ENCODE data around the gene CDC25B. TPM values are rescaled to one million over a fixed set of nuclear protein-coding genes. Genes with fewer than 3 reads are reported as not detected.

The CDC25B gene
- total RNA-seq, 1 experiment from 2014 or later = 223 TPM

DNA sequence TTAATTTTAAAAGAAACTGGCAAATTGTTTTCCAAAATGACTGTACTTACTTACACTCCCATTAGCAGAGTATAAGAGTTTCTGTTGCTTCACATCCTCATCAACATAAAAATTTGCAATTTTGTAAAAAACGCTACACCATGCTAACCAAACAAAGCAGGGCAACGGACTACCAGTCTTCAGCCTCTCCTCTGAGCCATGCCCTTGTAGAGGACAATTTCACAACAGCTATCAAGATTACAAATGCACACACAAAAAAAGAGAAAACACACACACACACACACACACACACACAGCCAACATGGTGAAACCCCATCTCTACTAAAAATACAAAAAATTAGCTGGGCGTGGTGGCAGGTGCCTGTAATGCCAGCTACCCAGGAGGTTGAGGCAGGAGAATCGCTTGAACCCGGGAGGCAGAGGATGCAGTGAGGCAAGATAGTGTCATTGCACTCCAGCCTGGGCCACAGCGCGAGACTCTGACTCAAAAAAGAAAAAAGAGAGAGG is 24.5 kb upstream of the CDC25B start:
- Histone ChIP-seq H3K9me3 (ENCODE audit: control insufficient read depth in 1 of 2, insufficient read depth in 1 of 2, low read depth in 1 of 2, low read length in 2 of 2) (peaks cover 0 to 4% of the 10 kb centered on the region in 2 experiments; a peak in 1 of 4 replicates), H3K27me3 (ENCODE audit: insufficient read depth, low read length) (no peaks in the 10 kb centered on the region), H3K4me3 (replicated peaks in 1 of 2; ENCODE audit: low read depth in 1 of 2, low read length in 2 of 2) (no peak overlapping the region), H3K4me2 (ENCODE audit: low read length) (no peak overlapping the region), H4K20me1 (ENCODE audit: insufficient read depth) (no peaks in the 10 kb centered on the region), H3K4me1 (ENCODE audit: control insufficient read depth in 1 of 2, insufficient read depth in 2 of 2, low read length in 2 of 2) (peaks cover 10 to 28% of the 10 kb centered on the region in 2 experiments), H3K79me2 (ENCODE audit: insufficient read depth, low read length) (peaks cover 8% of the 10 kb centered on the region), H3K27ac (ENCODE audit: low read depth, low read length) (no peak overlapping the region), H3K36me3 (ENCODE audit: control insufficient read depth in 1 of 2, insufficient read depth in 2 of 2, low read length in 2 of 2) (no peaks in the 10 kb centered on the region), H3K9me2 (ENCODE audit: insufficient read depth) (no peaks in the 10 kb centered on the region), H2AFZ (ENCODE audit: low read depth, low read length, poor library complexity, severe bottlenecking) (no peak overlapping the region), H3K9ac (ENCODE audit: low read length) (no peak overlapping the region)
- no peak for ATAC-seq
- RAD21 ChIA-PET (ENCODE audit: low non-redundant PET in 1 of 2, low total read pairs in 2 of 2, uncharacterized antibody in 2 of 2, unreplicated experiment in 2 of 2) = interaction anchor here in 1 of 2 experiments (0.6 kb wide), 1 partner anchor 314 kb away, joined by 4 read pairs; no protein-coding TSS in a partner anchor
- CTCF ChIA-PET = interaction anchor here (1.4 to 1.8 kb wide), 2 partner anchors 9 to 15 kb away, joined by 4 read pairs; partner anchors contain the start of genes CENPB and SPEF1
- POLR2A ChIA-PET = no interaction called here
- intact Hi-C loops (cut with micrococcal nuclease) = no loop called here
- no peak for TF ChIP-seq EZH2 (IDR thresholded peaks at IDR 0.05)
- no peak for TF ChIP-seq EGR1 (IDR thresholded peaks at IDR 0.05; ENCODE audit: low read depth)
- TF ChIP-seq, protein P1, sequence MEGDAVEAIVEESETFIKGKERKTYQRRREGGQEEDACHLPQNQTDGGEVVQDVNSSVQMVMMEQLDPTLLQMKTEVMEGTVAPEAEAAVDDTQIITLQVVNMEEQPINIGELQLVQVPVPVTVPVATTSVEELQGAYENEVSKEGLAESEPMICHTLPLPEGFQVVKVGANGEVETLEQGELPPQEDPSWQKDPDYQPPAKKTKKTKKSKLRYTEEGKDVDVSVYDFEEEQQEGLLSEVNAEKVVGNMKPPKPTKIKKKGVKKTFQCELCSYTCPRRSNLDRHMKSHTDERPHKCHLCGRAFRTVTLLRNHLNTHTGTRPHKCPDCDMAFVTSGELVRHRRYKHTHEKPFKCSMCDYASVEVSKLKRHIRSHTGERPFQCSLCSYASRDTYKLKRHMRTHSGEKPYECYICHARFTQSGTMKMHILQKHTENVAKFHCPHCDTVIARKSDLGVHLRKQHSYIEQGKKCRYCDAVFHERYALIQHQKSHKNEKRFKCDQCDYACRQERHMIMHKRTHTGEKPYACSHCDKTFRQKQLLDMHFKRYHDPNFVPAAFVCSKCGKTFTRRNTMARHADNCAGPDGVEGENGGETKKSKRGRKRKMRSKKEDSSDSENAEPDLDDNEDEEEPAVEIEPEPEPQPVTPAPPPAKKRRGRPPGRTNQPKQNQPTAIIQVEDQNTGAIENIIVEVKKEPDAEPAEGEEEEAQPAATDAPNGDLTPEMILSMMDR (IDR thresholded peaks at IDR 0.05 in 2 of 3, conservative IDR thresholded peaks at IDR 0.05 in 1 of 3; ENCODE audit: borderline replicate concordance in 1 of 3, insufficient read depth in 1 of 3, low read depth in 2 of 3, low read length in 2 of 3) = no peak
- TF ChIP-seq YY1 (IDR thresholded peaks at IDR 0.05; ENCODE audit: extremely low read depth, insufficient replicate concordance, low read depth, low read length) = no peak
- TF ChIP-seq JUND (IDR thresholded peaks at IDR 0.05) = no peak
- no peak for TF ChIP-seq ELF1 (IDR thresholded peaks at IDR 0.05; ENCODE audit: borderline replicate concordance, low read depth)
- TF ChIP-seq, protein P2, sequence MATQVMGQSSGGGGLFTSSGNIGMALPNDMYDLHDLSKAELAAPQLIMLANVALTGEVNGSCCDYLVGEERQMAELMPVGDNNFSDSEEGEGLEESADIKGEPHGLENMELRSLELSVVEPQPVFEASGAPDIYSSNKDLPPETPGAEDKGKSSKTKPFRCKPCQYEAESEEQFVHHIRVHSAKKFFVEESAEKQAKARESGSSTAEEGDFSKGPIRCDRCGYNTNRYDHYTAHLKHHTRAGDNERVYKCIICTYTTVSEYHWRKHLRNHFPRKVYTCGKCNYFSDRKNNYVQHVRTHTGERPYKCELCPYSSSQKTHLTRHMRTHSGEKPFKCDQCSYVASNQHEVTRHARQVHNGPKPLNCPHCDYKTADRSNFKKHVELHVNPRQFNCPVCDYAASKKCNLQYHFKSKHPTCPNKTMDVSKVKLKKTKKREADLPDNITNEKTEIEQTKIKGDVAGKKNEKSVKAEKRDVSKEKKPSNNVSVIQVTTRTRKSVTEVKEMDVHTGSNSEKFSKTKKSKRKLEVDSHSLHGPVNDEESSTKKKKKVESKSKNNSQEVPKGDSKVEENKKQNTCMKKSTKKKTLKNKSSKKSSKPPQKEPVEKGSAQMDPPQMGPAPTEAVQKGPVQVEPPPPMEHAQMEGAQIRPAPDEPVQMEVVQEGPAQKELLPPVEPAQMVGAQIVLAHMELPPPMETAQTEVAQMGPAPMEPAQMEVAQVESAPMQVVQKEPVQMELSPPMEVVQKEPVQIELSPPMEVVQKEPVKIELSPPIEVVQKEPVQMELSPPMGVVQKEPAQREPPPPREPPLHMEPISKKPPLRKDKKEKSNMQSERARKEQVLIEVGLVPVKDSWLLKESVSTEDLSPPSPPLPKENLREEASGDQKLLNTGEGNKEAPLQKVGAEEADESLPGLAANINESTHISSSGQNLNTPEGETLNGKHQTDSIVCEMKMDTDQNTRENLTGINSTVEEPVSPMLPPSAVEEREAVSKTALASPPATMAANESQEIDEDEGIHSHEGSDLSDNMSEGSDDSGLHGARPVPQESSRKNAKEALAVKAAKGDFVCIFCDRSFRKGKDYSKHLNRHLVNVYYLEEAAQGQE (IDR thresholded peaks at IDR 0.05; ENCODE audit: low read depth) = no peak
- no peak for TF ChIP-seq EZH2phosphoT487 (IDR thresholded peaks at IDR 0.05; ENCODE audit: borderline replicate concordance)
- TF ChIP-seq, protein P3, sequence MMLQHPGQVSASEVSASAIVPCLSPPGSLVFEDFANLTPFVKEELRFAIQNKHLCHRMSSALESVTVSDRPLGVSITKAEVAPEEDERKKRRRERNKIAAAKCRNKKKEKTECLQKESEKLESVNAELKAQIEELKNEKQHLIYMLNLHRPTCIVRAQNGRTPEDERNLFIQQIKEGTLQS (IDR thresholded peaks at IDR 0.05) = no peak
- TF ChIP-seq CBX3 (IDR thresholded peaks at IDR 0.05; ENCODE audit: low read depth) = no peak
- TF ChIP-seq ZNF274 (IDR thresholded peaks at IDR 0.05; ENCODE audit: low read depth, low read length) = no peak
- no peak for TF ChIP-seq FOSL1 (IDR thresholded peaks at IDR 0.05; ENCODE audit: low read depth)
- TF ChIP-seq SRF (IDR thresholded peaks at IDR 0.05; ENCODE audit: low read depth) = no peak
- no peak for TF ChIP-seq CEBPB (IDR thresholded peaks at IDR 0.05; ENCODE audit: low read depth)
- no peak for TF ChIP-seq TCF7L2 (IDR thresholded peaks at IDR 0.05; ENCODE audit: borderline replicate concordance, extremely low read depth, insufficient read depth, insufficient read length)
- no peak for TF ChIP-seq RAD21 (IDR thresholded peaks at IDR 0.05; ENCODE audit: low read depth)
- TF ChIP-seq, protein P4, sequence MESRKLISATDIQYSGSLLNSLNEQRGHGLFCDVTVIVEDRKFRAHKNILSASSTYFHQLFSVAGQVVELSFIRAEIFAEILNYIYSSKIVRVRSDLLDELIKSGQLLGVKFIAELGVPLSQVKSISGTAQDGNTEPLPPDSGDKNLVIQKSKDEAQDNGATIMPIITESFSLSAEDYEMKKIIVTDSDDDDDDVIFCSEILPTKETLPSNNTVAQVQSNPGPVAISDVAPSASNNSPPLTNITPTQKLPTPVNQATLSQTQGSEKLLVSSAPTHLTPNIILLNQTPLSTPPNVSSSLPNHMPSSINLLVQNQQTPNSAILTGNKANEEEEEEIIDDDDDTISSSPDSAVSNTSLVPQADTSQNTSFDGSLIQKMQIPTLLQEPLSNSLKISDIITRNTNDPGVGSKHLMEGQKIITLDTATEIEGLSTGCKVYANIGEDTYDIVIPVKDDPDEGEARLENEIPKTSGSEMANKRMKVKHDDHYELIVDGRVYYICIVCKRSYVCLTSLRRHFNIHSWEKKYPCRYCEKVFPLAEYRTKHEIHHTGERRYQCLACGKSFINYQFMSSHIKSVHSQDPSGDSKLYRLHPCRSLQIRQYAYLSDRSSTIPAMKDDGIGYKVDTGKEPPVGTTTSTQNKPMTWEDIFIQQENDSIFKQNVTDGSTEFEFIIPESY (IDR thresholded peaks at IDR 0.05; ENCODE audit: extremely low read depth, insufficient replicate concordance, low read length) = no peak
- TF ChIP-seq, protein P5, sequence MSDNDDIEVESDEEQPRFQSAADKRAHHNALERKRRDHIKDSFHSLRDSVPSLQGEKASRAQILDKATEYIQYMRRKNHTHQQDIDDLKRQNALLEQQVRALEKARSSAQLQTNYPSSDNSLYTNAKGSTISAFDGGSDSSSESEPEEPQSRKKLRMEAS (IDR thresholded peaks at IDR 0.05) = no peak
- TF ChIP-seq POLR2A (IDR thresholded peaks at IDR 0.05; ENCODE audit: borderline replicate concordance, extremely low read depth, insufficient read depth, insufficient read length) = no peak
- no TSS peak for BruUV-seq (replicated peaks)
- DNase-seq (ENCODE audit: low read depth, low spot score) = no peak

Measured in HCT116 (cell line).